ENCODE data around the gene LRRC75A.

DNA sequence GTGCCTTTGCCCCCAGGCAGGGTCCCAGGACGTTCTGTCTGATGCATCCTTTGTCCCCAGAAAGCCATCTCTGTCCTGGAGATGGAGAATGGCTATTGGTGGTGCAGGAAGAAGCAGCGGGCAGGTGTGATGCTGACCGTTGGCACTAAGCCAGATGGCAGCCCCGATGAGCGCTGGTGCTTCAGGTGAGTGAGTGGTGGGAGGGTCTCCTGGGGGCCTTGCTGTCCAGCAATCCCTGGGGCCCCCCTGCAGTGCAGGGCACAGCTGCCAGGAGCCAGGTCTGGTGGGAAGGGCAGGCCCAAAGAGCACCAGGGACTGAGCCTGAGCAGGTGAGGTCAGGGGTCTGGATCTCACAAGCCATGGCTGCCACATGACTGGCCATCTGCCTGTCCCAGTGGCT, 58.5 kb downstream of the LRRC75A start:
- TF ChIP-seq, protein P1, sequence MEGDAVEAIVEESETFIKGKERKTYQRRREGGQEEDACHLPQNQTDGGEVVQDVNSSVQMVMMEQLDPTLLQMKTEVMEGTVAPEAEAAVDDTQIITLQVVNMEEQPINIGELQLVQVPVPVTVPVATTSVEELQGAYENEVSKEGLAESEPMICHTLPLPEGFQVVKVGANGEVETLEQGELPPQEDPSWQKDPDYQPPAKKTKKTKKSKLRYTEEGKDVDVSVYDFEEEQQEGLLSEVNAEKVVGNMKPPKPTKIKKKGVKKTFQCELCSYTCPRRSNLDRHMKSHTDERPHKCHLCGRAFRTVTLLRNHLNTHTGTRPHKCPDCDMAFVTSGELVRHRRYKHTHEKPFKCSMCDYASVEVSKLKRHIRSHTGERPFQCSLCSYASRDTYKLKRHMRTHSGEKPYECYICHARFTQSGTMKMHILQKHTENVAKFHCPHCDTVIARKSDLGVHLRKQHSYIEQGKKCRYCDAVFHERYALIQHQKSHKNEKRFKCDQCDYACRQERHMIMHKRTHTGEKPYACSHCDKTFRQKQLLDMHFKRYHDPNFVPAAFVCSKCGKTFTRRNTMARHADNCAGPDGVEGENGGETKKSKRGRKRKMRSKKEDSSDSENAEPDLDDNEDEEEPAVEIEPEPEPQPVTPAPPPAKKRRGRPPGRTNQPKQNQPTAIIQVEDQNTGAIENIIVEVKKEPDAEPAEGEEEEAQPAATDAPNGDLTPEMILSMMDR (IDR thresholded peaks at IDR 0.05; ENCODE audit: low read depth, low read length) = no peak
- no peak for TF ChIP-seq POLR2A (IDR thresholded peaks at IDR 0.05; ENCODE audit: extremely low read depth, insufficient read length)
- TF ChIP-seq, protein P2, sequence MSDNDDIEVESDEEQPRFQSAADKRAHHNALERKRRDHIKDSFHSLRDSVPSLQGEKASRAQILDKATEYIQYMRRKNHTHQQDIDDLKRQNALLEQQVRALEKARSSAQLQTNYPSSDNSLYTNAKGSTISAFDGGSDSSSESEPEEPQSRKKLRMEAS (IDR thresholded peaks at IDR 0.05; ENCODE audit: low read depth, low read length) = no peak
- TF ChIP-seq MYC (IDR thresholded peaks at IDR 0.05; ENCODE audit: low read depth, low read length) = no peak
